HEK293T (cell line): ENCODE results near the gene TMEM167B.

ENCODE experiments used
- CTCF ChIA-PET: fragments of 350-600 bp; formaldehyde crosslinking; extraction: SDS; loops from one replicate; lab custom pipeline; 2021; ENCODE audit warnings: antibody characterized with exemption, inconsistent platforms; lab: Yijun Ruan, JAX
- POLR2A ChIA-PET: fragments of 350-600 bp; formaldehyde crosslinking; extraction: SDS; loops from one replicate; lab custom pipeline; 2020; ENCODE audit warnings: antibody characterized with exemption, inconsistent platforms; lab: Yijun Ruan, JAX
- DNase-seq: peaks from one replicate; pipeline ENCODE4 v3.0.0; 2012; ENCODE audit warnings: mixed read lengths; ENCODE audit errors: extremely low spot score
- ARNT ChIP-seq: fragments of 450-650 bp; IDR thresholded peaks from 2 replicates; pipeline ENCODE4 v1.6.1; 2017; ENCODE audit warnings: mild to moderate bottlenecking
- BHLHE40 ChIP-seq: fragments of 450-650 bp; IDR thresholded peaks from 2 replicates; pipeline ENCODE4 v1.6.1; 2016; ENCODE audit warnings: mild to moderate bottlenecking, moderate library complexity, borderline replicate concordance
- CTBP1 ChIP-seq: fragments of 450-650 bp; IDR thresholded peaks from 2 replicates; pipeline ENCODE4 v1.6.1; 2016; ENCODE audit warnings: borderline replicate concordance
- ELF4 ChIP-seq: fragments of 450-650 bp; IDR thresholded peaks from 2 replicates; pipeline ENCODE4 v1.6.1; 2017; ENCODE audit warnings: antibody characterized with exemption
- FOXA1 ChIP-seq: fragments of 450-650 bp; IDR thresholded peaks from 2 replicates; pipeline ENCODE4 v1.6.1; 2016; ENCODE audit warnings: mild to moderate bottlenecking
- FOXK2 ChIP-seq: fragments of 450-650 bp; IDR thresholded peaks from 2 replicates; pipeline ENCODE4 v1.6.1; 2016; ENCODE audit warnings: mild to moderate bottlenecking
- FOXM1 ChIP-seq: fragments of 450-650 bp; IDR thresholded peaks from 2 replicates; pipeline ENCODE4 v1.6.1; 2017; ENCODE audit warnings: mild to moderate bottlenecking, borderline replicate concordance
- HDGF ChIP-seq: fragments of 450-650 bp; IDR thresholded peaks from 2 replicates; pipeline ENCODE4 v1.6.1; 2017; ENCODE audit warnings: antibody characterized with exemption, borderline replicate concordance
- L3MBTL2 ChIP-seq: fragments of 450-650 bp; conservative IDR thresholded peaks from 2 replicates; pipeline ENCODE4 v1.6.1; 2016; ENCODE audit warnings: mild to moderate bottlenecking
- LEF1 ChIP-seq: fragments of 450-650 bp; IDR thresholded peaks from 2 replicates; pipeline ENCODE4 v1.6.1; 2017; ENCODE audit warnings: mild to moderate bottlenecking, borderline replicate concordance
- NFRKB ChIP-seq: fragments of 450-650 bp; IDR thresholded peaks from 2 replicates; pipeline ENCODE4 v1.6.1; 2016; ENCODE audit warnings: mild to moderate bottlenecking, moderate library complexity
- SP1 ChIP-seq: fragments of 450-650 bp; IDR thresholded peaks from 2 replicates; pipeline ENCODE4 v1.6.1; 2017
- SUZ12 ChIP-seq: fragments of 450-650 bp; IDR thresholded peaks from 2 replicates; pipeline ENCODE4 v1.6.1; 2016; ENCODE audit warnings: mild to moderate bottlenecking
- TARDBP ChIP-seq: fragments of 450-650 bp; IDR thresholded peaks from 2 replicates; pipeline ENCODE4 v1.6.1; 2016
- ZNF384 ChIP-seq: fragments of 450-650 bp; IDR thresholded peaks from 2 replicates; pipeline ENCODE4 v1.6.1; 2016
- TF ChIP-seq, protein P1 (sequence below): fragments of 450-650 bp; IDR thresholded peaks from 2 replicates; pipeline ENCODE4 v1.6.1; 2016

The TMEM167B gene

DNA sequence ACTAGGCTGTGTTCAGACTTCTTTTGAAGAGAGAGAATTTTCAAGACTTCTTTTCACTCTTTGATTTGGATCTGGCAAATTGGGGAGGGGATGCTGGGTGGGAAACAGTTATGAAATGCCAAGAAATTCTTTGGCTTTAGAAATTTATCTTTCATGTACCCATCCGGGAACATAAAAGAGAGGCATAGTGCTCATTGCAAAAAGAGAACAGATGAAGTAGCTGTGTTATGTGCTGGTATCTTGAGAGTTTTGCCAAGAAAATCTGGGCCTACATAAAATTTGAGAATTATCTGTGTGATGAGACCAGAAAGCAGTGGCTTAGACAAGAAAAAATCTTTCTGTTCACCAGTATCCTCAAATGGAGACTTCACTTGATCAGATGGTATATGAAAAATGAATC lies 4.3 kb downstream of the TMEM167B start:
- no peak for DNase-seq
- POLR2A ChIA-PET: interaction anchor here (1.4 kb wide), 1 partner anchor 13 kb away, joined by 6 read pairs; no protein-coding TSS in a partner anchor
- CTCF ChIA-PET: no interaction called here
- TF ChIP-seq LEF1 (no peak), SP1 (no peak), ELF4 (no peak), ZNF384 (no peak), NFRKB (no peak), FOXK2 (no peak), ARNT (no peak), L3MBTL2 (no peak), CTBP1 (no peak)
- TF ChIP-seq, protein P1, sequence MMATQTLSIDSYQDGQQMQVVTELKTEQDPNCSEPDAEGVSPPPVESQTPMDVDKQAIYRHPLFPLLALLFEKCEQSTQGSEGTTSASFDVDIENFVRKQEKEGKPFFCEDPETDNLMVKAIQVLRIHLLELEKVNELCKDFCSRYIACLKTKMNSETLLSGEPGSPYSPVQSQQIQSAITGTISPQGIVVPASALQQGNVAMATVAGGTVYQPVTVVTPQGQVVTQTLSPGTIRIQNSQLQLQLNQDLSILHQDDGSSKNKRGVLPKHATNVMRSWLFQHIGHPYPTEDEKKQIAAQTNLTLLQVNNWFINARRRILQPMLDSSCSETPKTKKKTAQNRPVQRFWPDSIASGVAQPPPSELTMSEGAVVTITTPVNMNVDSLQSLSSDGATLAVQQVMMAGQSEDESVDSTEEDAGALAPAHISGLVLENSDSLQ: no peak

DNA sequence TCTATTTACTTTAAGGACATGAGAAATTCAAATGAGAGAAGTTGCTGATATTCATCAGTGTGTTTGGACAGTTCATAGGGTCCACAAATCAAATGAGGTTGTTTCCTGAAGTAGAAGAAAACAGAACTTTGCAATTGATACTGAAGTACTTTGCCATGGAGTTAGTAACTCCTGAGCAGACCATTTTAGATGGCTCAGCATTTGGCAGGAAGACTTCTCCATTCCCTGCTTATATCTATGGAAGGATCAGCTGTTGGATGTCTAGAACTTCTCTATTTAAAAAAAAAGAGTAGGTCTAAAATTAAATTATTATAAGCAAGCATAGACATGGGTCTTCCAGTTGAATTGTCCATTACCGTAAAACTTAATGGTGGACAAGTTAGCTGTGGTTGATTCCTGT lies 5.1 kb downstream of the TMEM167B start:
- TF ChIP-seq SP1 (no peak), CTBP1 (no peak), ZNF384 (no peak), BHLHE40 (no peak), FOXA1 (no peak), HDGF (no peak), NFRKB (no peak), TARDBP (no peak)
- TF ChIP-seq, protein P1: no peak
- CTCF ChIA-PET: no interaction called here
- POLR2A ChIA-PET: no interaction called here
- no peak for DNase-seq

DNA sequence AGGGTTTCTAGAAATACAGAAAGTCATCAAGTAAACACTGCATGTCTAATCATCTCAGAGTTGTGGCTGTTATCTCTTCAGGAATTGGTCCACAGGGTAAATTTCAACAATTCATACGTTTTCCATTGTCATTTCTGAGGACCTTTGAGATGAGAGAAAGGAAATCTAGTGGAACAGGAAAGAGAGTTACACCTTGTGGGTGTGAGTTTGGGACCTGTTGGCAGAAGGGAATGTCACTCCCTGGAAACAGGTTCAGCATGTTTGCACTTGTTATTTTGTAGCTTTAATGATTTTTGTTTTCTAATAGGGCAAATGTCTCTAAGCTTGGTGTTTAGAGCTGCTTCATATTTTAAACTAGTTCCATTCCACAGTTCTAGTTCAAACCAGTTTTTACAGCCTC lies 5.6 kb downstream of the TMEM167B start:
- POLR2A ChIA-PET: no interaction called here
- TF ChIP-seq CTBP1 (no peak), L3MBTL2 (no peak), FOXM1 (no peak), SP1 (no peak), HDGF (no peak), TARDBP (no peak)
- TF ChIP-seq, protein P1: no peak
- DNase-seq: no peak
- CTCF ChIA-PET: no interaction called here

DNA sequence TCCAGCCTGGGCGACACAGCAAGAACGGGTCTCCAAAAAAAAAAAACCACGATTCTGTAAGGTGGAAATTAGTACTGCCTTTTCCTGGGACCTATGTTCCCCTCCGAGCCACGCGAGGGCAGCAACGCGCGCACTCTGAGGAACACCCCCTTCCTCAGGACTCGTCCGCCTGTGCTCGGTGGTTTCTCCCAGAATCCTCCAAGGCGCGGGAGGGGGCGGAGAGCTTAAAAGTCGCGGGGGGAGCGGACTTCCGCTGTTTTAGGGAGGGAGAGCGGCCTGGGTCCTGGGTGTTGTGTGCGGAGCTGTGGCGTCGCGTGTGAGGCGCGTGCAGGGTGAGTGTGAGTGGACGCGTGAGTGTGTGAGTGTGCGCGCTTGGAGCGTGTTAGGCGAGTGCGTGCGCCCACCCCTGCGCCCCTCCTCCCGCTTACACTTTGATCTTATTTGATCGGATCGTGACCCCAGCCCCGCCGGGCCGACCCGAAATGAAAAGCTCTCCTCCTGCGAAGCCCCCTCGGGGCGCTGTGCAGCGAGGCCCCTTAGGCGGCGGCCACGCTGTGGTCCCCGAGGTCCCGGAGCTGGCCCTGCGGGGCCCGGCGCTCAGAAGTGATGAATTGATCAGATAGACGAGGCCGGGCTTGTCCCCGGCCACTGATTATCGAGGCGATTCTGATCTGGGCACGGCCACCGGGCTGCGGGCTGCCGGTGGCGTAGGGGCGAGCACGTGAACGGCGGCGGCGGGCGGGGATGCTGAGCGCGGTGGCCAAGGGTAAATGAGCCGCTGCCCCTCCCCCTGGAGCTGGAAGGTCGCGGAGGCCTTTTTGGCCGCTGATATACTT lies 9.6 kb downstream of the TMEM167B start:
- ChIA-PET CTCF (interaction anchor here (0.6 to 2.3 kb wide), 13 partner anchors 9 to 899 kb away, joined by 3 to 30 read pairs (median 3); partner anchors contain the start of genes ELAPOR1 and TMEM167B), POLR2A (interaction anchor here (0.6 to 3.0 kb wide), 58 partner anchors 9 to 429 kb away, joined by 3 to 67 read pairs (median 5); partner anchors contain the start of genes CLCC1, ELAPOR1, PSMA5 and SORT1)
- TF ChIP-seq CTBP1 (no peak; the same call in 1 of the 2 replicates), L3MBTL2 (peak; percentile 96), SUZ12 (no peak), FOXM1 (peak; percentile 92), TARDBP (peak; percentile 76), ZNF384 (peak; percentile 96), FOXA1 (no peak), SP1 (no peak), FOXK2 (no peak), ARNT (no peak), LEF1 (peak; percentile 87; the same call in 1 of the 2 replicates), HDGF (no peak), NFRKB (no peak), BHLHE40 (no peak), ELF4 (peak; percentile 98)
- TF ChIP-seq, protein P1: no peak
- DNase-seq: peak; percentile 97

DNA sequence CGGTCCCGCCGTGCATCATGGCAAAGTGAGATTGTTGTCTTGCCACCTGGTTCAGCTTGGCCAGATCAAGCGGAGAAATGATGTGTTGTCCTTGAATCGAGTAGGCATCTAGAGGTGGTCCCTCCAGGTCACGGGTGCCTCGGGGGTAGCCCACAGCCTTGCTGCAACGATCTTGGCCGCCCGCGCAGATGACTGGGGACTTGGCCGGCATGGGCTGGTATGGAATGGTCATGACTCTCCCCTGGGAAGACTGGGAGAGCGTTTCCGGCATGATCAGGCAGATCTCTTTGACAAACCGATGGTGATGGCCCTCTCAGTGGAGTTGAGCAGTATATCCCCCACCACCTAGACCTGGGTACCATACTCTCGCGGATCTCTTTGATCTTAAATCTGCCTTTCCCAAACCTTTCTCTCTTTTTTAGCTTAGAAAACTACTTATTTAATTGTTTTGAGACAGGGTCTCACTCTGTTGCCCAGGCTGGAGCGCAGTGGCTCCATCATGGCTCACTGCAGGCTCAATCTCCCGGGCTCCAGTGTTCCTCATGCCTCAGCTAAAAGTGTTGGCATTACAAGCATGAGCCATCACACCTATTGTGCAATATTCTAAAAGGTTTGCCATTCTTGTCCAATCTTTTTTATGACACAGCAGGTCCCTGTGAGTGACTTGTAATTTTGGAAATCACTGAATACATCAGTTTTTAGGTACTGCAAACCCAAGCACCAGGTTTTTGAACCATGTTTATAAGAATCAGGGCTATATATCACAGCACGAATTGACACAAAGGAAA lies 14.0 kb downstream of the TMEM167B start:
- ChIA-PET CTCF (no interaction called here), POLR2A (interaction anchor here (1.0 kb wide), 1 partner anchor 63 kb away, joined by 3 read pairs; the partner anchor contains the start of gene WDR47)
- TF ChIP-seq ELF4: no peak; the same call in 1 of the 2 replicates
- no peak for TF ChIP-seq LEF1
- TF ChIP-seq ZNF384: no peak
- no peak for TF ChIP-seq FOXM1
- no peak for DNase-seq
